Measurements from ENCODE around the gene NACC1. TPM values are rescaled to one million over a fixed set of nuclear protein-coding genes. Genes with fewer than 3 reads are reported as not detected.
A peak's percentile ranks its signal among the peaks of the same experiment; 100 is the strongest.
"Not testable (repeated sequence)": the region's sequence is repeated elsewhere in the genome, so short reads cannot be mapped to it uniquely, and the experiment has no call there.

NACC1 gene
- total RNA-seq, 2 experiments from 2014 or later, result 74.5 to 82.2 TPM

DNA sequence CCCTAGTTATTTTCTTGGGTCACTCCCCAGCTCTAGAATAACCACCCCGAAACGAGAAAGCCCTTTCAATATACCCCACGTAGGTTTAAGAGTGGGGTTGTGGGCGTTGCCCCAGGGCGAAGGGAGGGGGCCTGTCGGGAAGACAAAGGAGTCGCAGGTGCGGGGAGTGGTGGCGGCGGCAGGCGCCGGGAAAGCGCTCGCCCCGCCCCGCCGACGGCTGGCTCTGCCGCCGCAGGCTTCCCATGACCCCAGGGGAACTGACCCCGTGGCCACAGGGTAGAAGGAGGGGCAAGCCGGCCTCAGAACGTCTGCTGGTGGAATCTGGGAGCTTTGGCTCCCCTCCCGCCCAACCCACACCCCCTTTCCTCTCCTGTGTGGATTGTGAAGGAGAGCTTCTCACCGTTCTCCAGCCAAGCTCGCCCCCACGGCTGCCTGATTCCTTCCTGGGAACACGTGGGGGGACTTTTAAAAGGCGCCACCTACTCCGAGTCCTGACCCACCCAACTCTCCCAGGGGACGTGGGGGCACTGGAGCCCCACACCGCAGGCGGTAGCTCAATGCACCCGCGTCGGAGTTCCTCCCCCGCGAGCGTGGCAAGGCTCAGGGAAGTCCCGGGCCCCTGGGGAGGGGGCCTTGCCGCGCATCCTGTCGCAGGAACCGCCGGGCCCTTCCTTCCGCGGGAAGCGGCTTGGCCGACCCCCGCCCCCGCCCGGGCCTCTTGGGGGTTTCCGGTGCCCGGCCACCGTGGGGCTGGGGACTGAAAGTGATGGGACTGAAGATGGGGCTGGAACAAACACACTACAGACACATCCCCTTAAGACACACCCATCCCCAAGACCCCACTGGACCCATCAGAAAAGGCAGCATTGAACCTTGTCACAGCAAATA, 37.7 kb downstream of the NACC1 start:
- Mint-ChIP-seq H3K4me3 (peak overlapping the region; percentile 95), H3K9me3 (no peaks in the 10 kb centered on the region), H3K27me3 (no peaks in the 10 kb centered on the region), H3K27ac (peak overlapping the region; percentile 99), H3K4me1 (peaks cover 47% of the 10 kb centered on the region), H3K36me3 (ENCODE audit: low read depth) (peaks cover 45% of the 10 kb centered on the region)
- CTCF ChIA-PET, result interaction anchor here (0.7 to 4.7 kb wide), 10 partner anchors 8 to 122 kb away, joined by 3 to 36 read pairs (median 6); no protein-coding TSS in a partner anchor
- POLR2A ChIA-PET, result interaction anchor here (0.7 to 6.6 kb wide), 25 partner anchors 11 to 1262 kb away, joined by 3 to 260 read pairs (median 7); partner anchors contain the start of genes JUNB and NACC1
- DNase-seq, result peak; percentile 84

DNA sequence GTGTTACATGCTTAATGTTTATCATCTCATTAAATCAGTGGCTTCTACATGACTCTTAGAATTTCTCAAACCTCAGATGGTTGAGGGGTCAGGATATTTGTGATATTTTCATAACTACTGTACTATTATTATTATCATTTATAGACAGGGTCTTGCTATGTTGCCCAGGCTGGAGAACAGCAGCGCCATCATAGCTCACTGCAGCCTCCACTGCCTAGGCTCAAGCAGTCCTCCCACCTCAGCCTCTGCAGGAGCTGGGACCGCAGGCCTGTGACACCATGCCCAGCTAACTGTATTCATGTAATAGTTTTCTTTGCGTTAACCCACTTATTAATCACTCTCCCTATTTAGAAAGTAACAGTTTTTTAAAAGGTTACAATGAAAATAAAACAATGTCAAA, 41.6 kb downstream of the NACC1 start:
- POLR2A ChIA-PET, result interaction anchor here (1.7 to 12.6 kb wide), 3 partner anchors 7 to 42 kb away, joined by 4 to 335 read pairs (median 260); partner anchors contain the start of genes IER2, NACC1 and STX10
- Mint-ChIP-seq H3K27me3 (no peaks in the 10 kb centered on the region), H3K9me3 (no peaks in the 10 kb centered on the region), H3K27ac (peak overlapping the region; percentile 56), H3K36me3 (ENCODE audit: low read depth) (peaks cover 27% of the 10 kb centered on the region), H3K4me1 (peaks cover 68% of the 10 kb centered on the region), H3K4me3 (peak overlapping the region; percentile 18)
- CTCF ChIA-PET, result no interaction called here
- no peak for DNase-seq

DNA sequence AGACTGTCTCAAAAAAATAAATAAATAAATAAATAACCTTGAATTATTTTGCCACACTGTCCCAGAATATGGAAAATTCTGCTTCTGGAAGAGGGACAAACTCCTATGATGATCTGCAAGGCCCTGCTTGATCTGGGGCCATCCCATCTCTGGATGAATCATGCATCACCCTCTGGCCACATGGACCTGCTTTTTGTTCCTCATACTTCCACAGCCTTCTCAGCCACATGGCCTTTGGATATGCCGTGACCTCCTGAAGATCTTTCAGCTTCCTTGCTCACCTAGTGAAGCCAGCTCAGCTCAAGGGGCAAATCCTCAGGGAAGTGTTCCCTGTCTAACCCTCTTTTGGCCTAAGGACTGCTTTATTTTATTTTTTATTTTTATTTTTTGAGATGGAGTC, 42.5 kb downstream of the NACC1 start:
- no peak for DNase-seq
- H3K27ac Mint-ChIP-seq, result peak overlapping the region; percentile 54
- H3K4me1 Mint-ChIP-seq, result peaks cover 76% of the 10 kb centered on the region
- POLR2A ChIA-PET, result interaction anchor here (1.0 to 12.6 kb wide), 2 partner anchors 9 to 43 kb away, joined by 4 to 335 read pairs; partner anchors contain the start of genes IER2, NACC1 and STX10
- H3K36me3 Mint-ChIP-seq (ENCODE audit: low read depth), result peaks cover 20% of the 10 kb centered on the region
- no peaks in the 10 kb centered on the region for H3K27me3 Mint-ChIP-seq
- no peaks in the 10 kb centered on the region for H3K9me3 Mint-ChIP-seq
- CTCF ChIA-PET, result interaction anchor here (0.9 to 1.1 kb wide), 2 partner anchors 22 to 35 kb away, joined by 3 to 4 read pairs; no protein-coding TSS in a partner anchor
- peak overlapping the region; percentile 41 for H3K4me3 Mint-ChIP-seq

DNA sequence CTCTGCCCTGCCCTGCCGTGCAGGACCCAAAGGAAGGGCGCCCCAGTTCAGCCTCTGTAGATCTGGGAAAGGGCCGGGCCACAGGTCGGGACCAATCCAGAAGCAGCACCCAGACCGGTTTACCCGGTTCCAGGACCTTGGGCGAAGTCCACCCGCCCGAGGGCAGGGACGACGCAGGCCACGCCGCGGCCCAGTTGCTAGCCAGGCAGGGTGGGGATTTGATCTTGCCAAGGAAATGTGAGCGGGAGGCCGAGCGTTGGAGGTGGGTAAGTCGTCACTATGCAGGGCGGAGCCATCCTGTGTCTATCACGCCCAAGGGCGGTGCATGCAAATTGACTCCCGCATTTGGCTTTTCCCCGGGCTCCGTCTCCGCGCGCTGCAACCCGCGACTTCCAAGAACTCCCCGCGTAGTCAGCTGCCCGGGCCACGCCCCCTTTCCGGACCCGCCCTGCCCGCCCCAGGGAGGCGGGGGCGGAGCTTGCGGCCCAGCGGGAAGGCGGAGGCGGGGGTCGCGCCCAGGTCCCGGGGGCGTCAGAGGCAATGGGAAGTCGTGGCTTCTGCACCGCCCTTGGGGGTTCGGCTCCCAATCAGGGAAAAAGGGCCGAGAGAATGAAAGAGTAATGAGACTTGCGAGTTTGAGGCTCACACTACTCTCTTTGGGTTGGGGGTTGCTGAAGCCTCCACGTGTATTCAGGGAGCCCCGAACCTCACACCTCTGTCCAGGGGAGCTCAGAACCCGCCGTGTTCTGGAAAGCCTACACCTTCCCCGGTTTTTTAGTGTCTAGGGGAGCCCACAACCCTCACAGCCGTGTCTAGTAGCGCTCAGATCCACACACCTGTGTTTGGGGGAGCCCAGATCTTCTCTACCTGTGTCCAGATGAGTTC, 44.9 kb downstream of the NACC1 start:
- DNase-seq, result peak; percentile 94
- H3K4me3 Mint-ChIP-seq, result peak overlapping the region; percentile 89
- ChIA-PET CTCF (interaction anchor here (0.9 to 2.1 kb wide), 4 partner anchors 8 to 198 kb away, joined by 3 to 12 read pairs (median 5); no protein-coding TSS in a partner anchor), POLR2A (interaction anchor here (0.6 to 12.6 kb wide), 15 partner anchors 6 to 683 kb away, joined by 3 to 335 read pairs (median 9); partner anchors contain the start of genes IER2, NACC1, STX10 and TRMT1)
- no peaks in the 10 kb centered on the region for H3K27me3 Mint-ChIP-seq
- H3K27ac Mint-ChIP-seq, result peak overlapping the region; percentile 99
- peaks cover 77% of the 10 kb centered on the region for H3K4me1 Mint-ChIP-seq
- H3K36me3 Mint-ChIP-seq (ENCODE audit: low read depth), result peaks cover 19% of the 10 kb centered on the region
- no peaks in the 10 kb centered on the region for H3K9me3 Mint-ChIP-seq

DNA sequence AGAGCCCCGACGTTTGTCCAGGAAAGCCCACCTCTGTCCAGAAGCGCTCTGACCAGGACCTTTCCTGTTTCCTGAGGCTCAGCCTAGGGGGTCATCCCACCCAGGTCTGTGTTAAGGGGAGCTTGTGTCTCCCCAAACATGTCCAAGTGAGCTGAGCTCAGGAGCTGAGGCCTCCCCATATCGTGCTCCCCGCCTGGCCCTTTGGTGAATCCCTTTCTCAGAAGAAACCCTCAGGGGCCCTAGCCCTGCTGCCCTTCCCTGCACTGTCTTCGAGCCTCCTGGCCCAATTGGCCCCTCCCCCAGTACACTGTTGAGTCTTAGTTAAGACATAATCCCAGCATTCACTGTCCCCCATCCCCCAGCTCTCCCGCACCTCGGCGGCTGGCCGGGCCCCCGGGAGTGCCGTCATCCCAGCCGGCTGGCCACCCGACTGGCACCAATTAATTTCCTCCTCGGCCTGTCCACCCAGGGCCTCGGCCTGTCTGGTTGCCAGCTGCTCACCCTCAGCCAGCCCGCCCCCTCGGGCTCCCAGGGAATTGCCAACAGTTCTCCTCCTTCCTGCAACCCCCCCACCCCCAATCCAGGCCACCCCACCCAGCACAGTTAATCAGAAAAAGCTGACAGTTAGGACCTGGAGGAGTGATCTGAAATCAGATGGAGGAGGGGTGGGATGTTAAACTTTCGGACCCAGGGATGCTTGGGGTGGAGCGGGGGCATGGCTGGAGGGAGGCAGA, 45.7 kb downstream of the NACC1 start:
- POLR2A ChIA-PET, result interaction anchor here (1.1 to 12.6 kb wide), 12 partner anchors 7 to 683 kb away, joined by 4 to 335 read pairs (median 10); partner anchors contain the start of genes IER2, NACC1, STX10 and TRMT1
- Mint-ChIP-seq H3K4me3 (peak overlapping the region; percentile 89), H3K27me3 (no peaks in the 10 kb centered on the region), H3K4me1 (peaks cover 78% of the 10 kb centered on the region), H3K27ac (peak overlapping the region; percentile 99), H3K36me3 (ENCODE audit: low read depth) (peaks cover 12% of the 10 kb centered on the region), H3K9me3 (no peaks in the 10 kb centered on the region)
- CTCF ChIA-PET, result interaction anchor here (0.9 to 2.1 kb wide), 4 partner anchors 8 to 198 kb away, joined by 3 to 12 read pairs (median 5); no protein-coding TSS in a partner anchor
- peak; percentile 63 for DNase-seq

DNA sequence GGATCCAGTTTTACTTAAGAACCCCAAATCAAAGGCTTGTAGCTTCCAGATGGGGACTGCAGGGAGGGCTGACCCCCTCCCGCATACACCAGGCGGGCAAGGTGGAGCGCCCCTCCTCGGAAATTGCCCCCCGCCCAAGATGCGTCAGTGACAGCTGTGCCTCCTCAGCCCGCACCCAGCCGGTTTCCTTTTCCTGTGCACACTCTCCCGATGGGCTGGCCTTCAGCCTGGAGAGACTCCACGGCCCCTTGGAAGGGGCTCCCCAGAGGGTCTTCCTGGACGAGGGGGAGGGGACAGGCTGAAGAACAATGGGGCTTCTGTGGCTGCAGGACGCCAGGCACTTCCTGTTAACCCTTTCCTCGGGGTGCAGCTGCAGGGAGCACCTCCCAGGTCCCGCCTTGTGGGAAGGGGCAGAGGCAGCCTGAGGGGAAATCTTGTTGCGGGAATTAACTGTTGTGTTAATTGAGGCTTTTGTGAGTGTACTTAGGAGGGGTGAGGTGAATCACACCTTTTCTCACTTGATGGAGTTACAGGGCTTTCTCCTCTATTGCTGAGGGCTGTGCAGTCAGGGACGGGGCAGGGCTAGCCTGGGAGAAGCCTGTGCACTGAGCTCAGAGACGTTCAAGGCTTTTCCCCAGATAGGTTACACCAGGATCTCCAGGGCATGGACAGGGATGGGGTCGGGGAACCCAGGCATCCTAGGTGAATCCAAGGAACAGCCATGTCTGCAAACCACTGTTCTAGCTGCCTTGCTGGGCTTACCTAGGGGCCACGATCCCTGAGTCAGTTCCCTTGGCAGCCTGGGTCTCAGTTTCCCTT, 46.5 kb downstream of the NACC1 start:
- peak; percentile 51 for DNase-seq
- H3K4me3 Mint-ChIP-seq, result peak overlapping the region; percentile 89
- H3K27ac Mint-ChIP-seq, result peak overlapping the region; percentile 99
- H3K4me1 Mint-ChIP-seq, result peaks cover 79% of the 10 kb centered on the region
- peaks cover 12% of the 10 kb centered on the region for H3K36me3 Mint-ChIP-seq (ENCODE audit: low read depth)
- ChIA-PET CTCF (interaction anchor here (1.3 to 2.1 kb wide), 3 partner anchors 9 to 30 kb away, joined by 3 to 12 read pairs (median 7); no protein-coding TSS in a partner anchor), POLR2A (interaction anchor here (1.8 to 12.6 kb wide), 9 partner anchors 8 to 375 kb away, joined by 4 to 335 read pairs (median 14); partner anchors contain the start of genes IER2, NACC1, STX10 and TRMT1)
- no peaks in the 10 kb centered on the region for H3K27me3 Mint-ChIP-seq
- no peaks in the 10 kb centered on the region for H3K9me3 Mint-ChIP-seq

DNA sequence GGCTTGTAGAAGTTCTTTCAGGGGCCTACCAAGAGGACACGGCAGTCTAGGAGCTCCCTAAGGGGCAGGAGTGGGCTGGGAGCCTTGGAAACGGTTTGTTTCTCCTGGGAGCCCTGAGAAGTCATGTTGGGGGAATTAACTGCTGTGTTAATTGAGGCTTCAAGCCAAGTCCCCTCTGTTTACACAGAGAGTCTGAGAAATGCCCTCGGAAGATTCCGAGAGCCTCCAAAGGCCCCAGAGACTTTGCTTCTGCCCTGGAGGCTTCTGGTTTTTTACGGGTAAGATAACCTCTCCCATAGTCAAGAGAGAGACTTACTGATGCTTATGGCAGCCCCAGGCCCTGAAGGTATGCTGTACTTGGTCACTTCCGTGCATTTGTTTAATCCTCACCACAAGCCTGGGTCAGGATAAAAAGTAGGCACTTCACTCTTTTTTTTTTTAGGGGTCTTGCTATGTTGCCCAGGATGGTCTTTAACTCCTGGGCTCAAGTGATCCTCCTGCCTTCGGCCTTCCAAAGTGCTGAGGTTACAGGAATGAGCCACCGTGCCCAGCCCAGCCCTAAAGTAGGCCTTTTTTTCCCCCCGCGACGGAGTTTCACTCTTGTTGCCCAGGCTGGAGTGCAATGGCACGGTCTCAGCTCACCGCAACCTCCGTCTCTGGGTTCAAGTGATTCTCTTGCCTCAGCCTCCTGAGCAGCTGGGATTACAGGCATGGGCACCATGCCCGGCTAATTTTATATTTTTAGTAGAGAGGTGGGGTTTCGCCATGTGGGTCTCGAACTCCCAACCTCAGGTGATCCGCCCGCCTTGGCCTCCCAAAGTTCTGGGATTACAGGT, 47.3 kb downstream of the NACC1 start:
- peak overlapping the region; percentile 89 for H3K4me3 Mint-ChIP-seq
- DNase-seq, result no peak

DNA sequence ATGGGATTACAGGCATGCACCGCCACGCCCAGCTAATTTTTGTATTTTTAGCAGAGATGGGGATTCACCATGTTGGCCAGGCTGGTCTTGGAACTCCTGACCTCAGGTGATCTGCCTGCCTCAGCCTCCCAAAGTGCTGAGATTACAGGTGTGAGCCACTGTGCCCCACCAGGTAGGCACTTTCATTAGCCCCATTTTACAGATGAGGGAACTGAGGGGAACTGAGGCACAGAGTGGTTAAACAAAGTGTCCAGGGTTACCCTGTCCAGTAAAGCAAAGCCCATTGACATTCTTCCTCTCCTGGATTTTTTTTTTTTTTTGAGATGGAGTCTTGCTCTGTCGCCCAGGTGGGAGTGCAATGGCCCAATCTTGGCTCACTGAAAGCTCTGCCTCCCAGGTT, 48.1 kb downstream of the NACC1 start:
- H3K27ac Mint-ChIP-seq, result peak overlapping the region; percentile 99
- H3K4me3 Mint-ChIP-seq, H3K27me3 Mint-ChIP-seq, DNase-seq, H3K9me3 Mint-ChIP-seq: not testable (repeated sequence)
- ChIA-PET POLR2A (interaction anchor here (1.1 to 12.6 kb wide), 3 partner anchors 9 to 34 kb away, joined by 5 to 335 read pairs (median 260); partner anchors contain the start of genes IER2 and STX10), CTCF (interaction anchor here (1.3 to 2.9 kb wide), 2 partner anchors 10 to 28 kb away, joined by 3 to 29 read pairs; no protein-coding TSS in a partner anchor)
- H3K4me1 Mint-ChIP-seq, result peaks cover 85% of the 10 kb centered on the region
- H3K36me3 Mint-ChIP-seq (ENCODE audit: low read depth), result peaks cover 11% of the 10 kb centered on the region

More for the DNA sequence above, 47.3 kb downstream of the NACC1 start:
- no peaks in the 10 kb centered on the region for H3K9me3 Mint-ChIP-seq
- CTCF ChIA-PET, result interaction anchor here (1.3 to 2.0 kb wide), 2 partner anchors 13 to 29 kb away, joined by 3 to 7 read pairs; no protein-coding TSS in a partner anchor
- H3K27me3 Mint-ChIP-seq, result no peaks in the 10 kb centered on the region
- peak overlapping the region; percentile 99 for H3K27ac Mint-ChIP-seq
- POLR2A ChIA-PET, result interaction anchor here (1.1 to 12.6 kb wide), 8 partner anchors 8 to 376 kb away, joined by 5 to 335 read pairs (median 14); partner anchors contain the start of genes IER2, NACC1, STX10 and TRMT1
- peaks cover 81% of the 10 kb centered on the region for H3K4me1 Mint-ChIP-seq
- peaks cover 8% of the 10 kb centered on the region for H3K36me3 Mint-ChIP-seq (ENCODE audit: low read depth)

DNA sequence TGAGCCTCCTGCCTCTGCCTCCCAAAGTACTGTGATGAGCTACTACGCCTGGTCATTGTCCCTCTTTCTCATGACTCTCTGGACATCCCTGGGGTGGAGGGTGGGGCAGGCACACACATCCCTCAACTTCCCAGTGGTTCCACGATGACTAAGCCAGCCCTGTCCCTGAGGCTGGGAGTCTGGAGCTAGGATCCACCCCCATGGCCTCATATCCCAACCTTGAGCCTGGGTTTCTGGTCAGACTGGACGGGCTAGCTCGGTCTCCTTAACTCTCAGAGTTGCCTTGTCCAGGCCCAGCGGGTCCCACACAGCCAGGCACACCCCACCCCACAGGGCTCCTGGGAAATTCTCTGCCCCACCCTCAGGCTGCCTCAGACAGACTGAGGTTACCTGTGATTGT, 51.7 kb downstream of the NACC1 start:
- peak overlapping the region; percentile 99 for H3K27ac Mint-ChIP-seq
- peaks cover 85% of the 10 kb centered on the region for H3K4me1 Mint-ChIP-seq
- DNase-seq, result no peak
- no peak overlapping the region for H3K4me3 Mint-ChIP-seq
- peaks cover 16% of the 10 kb centered on the region for H3K36me3 Mint-ChIP-seq (ENCODE audit: low read depth)
- H3K27me3 Mint-ChIP-seq, result no peaks in the 10 kb centered on the region
- ChIA-PET POLR2A (interaction anchor here (1.2 to 12.6 kb wide), 7 partner anchors 8 to 232 kb away, joined by 3 to 335 read pairs (median 4); partner anchors contain the start of genes IER2 and STX10), CTCF (interaction anchor here (0.8 to 4.6 kb wide), 5 partner anchors 13 to 47 kb away, joined by 3 to 28 read pairs (median 6); no protein-coding TSS in a partner anchor)
- H3K9me3 Mint-ChIP-seq, result no peaks in the 10 kb centered on the region

DNA sequence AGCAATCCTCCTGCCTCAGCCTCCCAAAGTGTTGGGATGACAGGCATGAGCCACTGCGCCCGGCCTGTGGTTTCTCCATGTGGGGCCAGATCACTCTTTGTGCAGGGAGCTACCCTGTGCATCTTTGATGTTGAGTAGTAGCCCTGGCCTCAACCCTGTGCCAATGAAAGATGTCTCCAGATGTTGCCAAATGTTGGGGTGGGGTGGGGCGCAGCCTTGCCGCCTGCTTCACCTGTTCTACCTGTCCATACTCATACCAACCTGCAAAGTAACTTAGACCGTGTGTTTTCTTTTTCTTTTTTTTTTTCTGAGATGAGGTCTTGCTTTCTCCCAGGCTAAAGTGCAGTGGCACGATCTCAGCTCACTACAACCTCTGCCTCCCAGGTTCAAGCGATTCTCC, 53.1 kb downstream of the NACC1 start:
- no peaks in the 10 kb centered on the region for H3K9me3 Mint-ChIP-seq
- no peaks in the 10 kb centered on the region for H3K27me3 Mint-ChIP-seq
- ChIA-PET POLR2A (interaction anchor here (1.3 to 12.6 kb wide), 3 partner anchors 14 to 25 kb away, joined by 3 to 335 read pairs (median 260); partner anchors contain the start of genes IER2 and STX10), CTCF (interaction anchor here (1.9 to 4.6 kb wide), 2 partner anchors 16 to 23 kb away, joined by 9 to 28 read pairs; no protein-coding TSS in a partner anchor)
- peak overlapping the region; percentile 76 for H3K27ac Mint-ChIP-seq
- peak overlapping the region; percentile 27 for H3K4me3 Mint-ChIP-seq
- peaks cover 71% of the 10 kb centered on the region for H3K4me1 Mint-ChIP-seq
- DNase-seq, result no peak
- peaks cover 16% of the 10 kb centered on the region for H3K36me3 Mint-ChIP-seq (ENCODE audit: low read depth)

Measured in activated CD4-positive, alpha-beta memory T cell treated with anti-CD3 and anti-CD28 coated beads, Interleukin-2, amount 10 ng/mL, durations not matched to agents 7 days and 5 days (primary cell).